Neuronal stem cell (in vitro differentiated cells): ENCODE data around the gene ORM2.
A peak's percentile ranks its signal among the peaks of the same experiment; 100 is the strongest.

Experiments used
- DNase-seq: peaks from one replicate; pipeline ENCODE4 v3.0.0-alpha.2; 2013; ENCODE audit warnings: low spot score
- H2AFZ ChIP-seq: one replicate; pipeline ENCODE4 v1.6.1; 2013; ENCODE audit warnings: mild to moderate bottlenecking, low read length, inconsistent platforms
- H2AK5ac ChIP-seq: 2 replicates; pipeline ENCODE4 v1.6.1; 2013; ENCODE audit warnings: low read depth, mild to moderate bottlenecking, inconsistent platforms, low read length, moderate library complexity, mixed read lengths
- H2BK120ac ChIP-seq: 2 replicates; pipeline ENCODE4 v1.6.1; 2013; ENCODE audit warnings: low read depth, mild to moderate bottlenecking, inconsistent platforms, low read length, moderate library complexity, mixed read lengths
- H2BK12ac ChIP-seq: one replicate; pipeline ENCODE4 v1.6.1; 2013; ENCODE audit warnings: low read length, inconsistent platforms
- H2BK15ac ChIP-seq: 2 replicates; pipeline ENCODE4 v1.6.1; 2013; ENCODE audit warnings: mild to moderate bottlenecking, low read length, inconsistent platforms, mixed read lengths
- H2BK5ac ChIP-seq: one replicate; pipeline ENCODE4 v1.6.1; 2013; ENCODE audit warnings: inconsistent platforms, mild to moderate bottlenecking, low read length, moderate library complexity
- H3K14ac ChIP-seq: one replicate; pipeline ENCODE4 v1.6.1; 2013; ENCODE audit warnings: low read length, inconsistent platforms
- H3K18ac ChIP-seq: 2 replicates; pipeline ENCODE4 v1.6.1; 2013; ENCODE audit warnings: low read length, inconsistent platforms
- H3K23ac ChIP-seq: 2 replicates; pipeline ENCODE4 v1.6.1; 2013; ENCODE audit warnings: low read depth, mild to moderate bottlenecking, mixed read lengths, low read length, inconsistent platforms; ENCODE audit not compliant: poor library complexity
- H3K27ac ChIP-seq: replicated peaks from 3 replicates; pipeline ENCODE4 v1.5.1; 2013; ENCODE audit warnings: low read length, inconsistent platforms
- H3K27me3 ChIP-seq, 3 experiments: 2 replicates each; pipeline ENCODE4 v1.6.1; 2013; ENCODE audit warnings: low read length in 3 of 3, mild to moderate bottlenecking in 2 of 3, inconsistent platforms in 1 of 3, low read depth in 1 of 3, mixed read lengths in 1 of 3, moderate library complexity in 1 of 3; ENCODE audit not compliant: control insufficient read depth in 3 of 3, insufficient read depth in 3 of 3
- H3K36me3 ChIP-seq, 2 donors: replicated peaks in 1 of 2; 2 replicates each; pipeline ENCODE4 v1.6.1; 2013; ENCODE audit warnings: low read length in 2 of 2; ENCODE audit not compliant: control insufficient read depth in 2 of 2, insufficient read depth in 2 of 2
- H3K4ac ChIP-seq: 2 replicates; pipeline ENCODE4 v1.6.1; 2013; ENCODE audit warnings: inconsistent platforms, mild to moderate bottlenecking, low read length, moderate library complexity
- H3K4me1 ChIP-seq, 2 donors: 1 replicate in 1 of 2; 2 replicates in 1 of 2; pipeline ENCODE4 v1.6.1; 2013; ENCODE audit warnings: low read length in 2 of 2, low read depth in 1 of 2; ENCODE audit not compliant: control insufficient read depth in 2 of 2, insufficient read depth in 1 of 2
- H3K4me2 ChIP-seq: one replicate; pipeline ENCODE4 v1.6.1; 2013; ENCODE audit warnings: mild to moderate bottlenecking, low read length, inconsistent platforms; ENCODE audit not compliant: insufficient read depth, poor library complexity, severe bottlenecking
- H3K4me3 ChIP-seq, 2 donors: 2 replicates each; pipeline ENCODE4 v1.5.1; 2013; ENCODE audit warnings: low read length in 2 of 2, mild to moderate bottlenecking in 2 of 2, inconsistent platforms in 1 of 2, moderate library complexity in 1 of 2
- H3K79me1 ChIP-seq: one replicate; pipeline ENCODE4 v1.6.1; 2013; ENCODE audit warnings: low read depth, mild to moderate bottlenecking, inconsistent platforms, low read length, moderate library complexity
- H3K9ac ChIP-seq: one replicate; pipeline ENCODE4 v1.6.1; 2013; ENCODE audit warnings: mild to moderate bottlenecking, low read depth, low read length, inconsistent platforms; ENCODE audit not compliant: poor library complexity
- H3K9me3 ChIP-seq, 2 donors: replicated peaks in 1 of 2; 2 replicates each; pipeline versions ENCODE3 to v1.6.1; 2013; ENCODE audit warnings: low read length in 2 of 2, mild to moderate bottlenecking in 2 of 2, inconsistent platforms in 1 of 2, low read depth in 1 of 2, mixed read lengths in 1 of 2, moderate library complexity in 1 of 2; ENCODE audit not compliant: control insufficient read depth in 2 of 2, insufficient read depth in 1 of 2
- H4K8ac ChIP-seq: one replicate; pipeline ENCODE4 v1.6.1; 2013; ENCODE audit warnings: low read depth, mild to moderate bottlenecking, inconsistent platforms, low read length, moderate library complexity
- H4K91ac ChIP-seq: one replicate; pipeline ENCODE4 v1.6.1; 2013; ENCODE audit warnings: low read length, low read depth, mild to moderate bottlenecking, inconsistent platforms; ENCODE audit not compliant: poor library complexity
- WGBS, 2 donors: extraction: QIAGEN DNeasy Blood & Tissue Kit; methylation state at CpG; one replicate each; pipeline ENCODE4 v1.1.7; 2013; ENCODE audit warnings: missing lambda C conversion rate in 2 of 2, mixed read lengths in 1 of 2; ENCODE audit not compliant: insufficient read length in 2 of 2, insufficient replicate concordance in 1 of 2; ENCODE audit errors: extremely low coverage in 2 of 2; 5-methylcytosine and 5-hydroxymethylcytosine counted together

The ORM2 gene

DNA sequence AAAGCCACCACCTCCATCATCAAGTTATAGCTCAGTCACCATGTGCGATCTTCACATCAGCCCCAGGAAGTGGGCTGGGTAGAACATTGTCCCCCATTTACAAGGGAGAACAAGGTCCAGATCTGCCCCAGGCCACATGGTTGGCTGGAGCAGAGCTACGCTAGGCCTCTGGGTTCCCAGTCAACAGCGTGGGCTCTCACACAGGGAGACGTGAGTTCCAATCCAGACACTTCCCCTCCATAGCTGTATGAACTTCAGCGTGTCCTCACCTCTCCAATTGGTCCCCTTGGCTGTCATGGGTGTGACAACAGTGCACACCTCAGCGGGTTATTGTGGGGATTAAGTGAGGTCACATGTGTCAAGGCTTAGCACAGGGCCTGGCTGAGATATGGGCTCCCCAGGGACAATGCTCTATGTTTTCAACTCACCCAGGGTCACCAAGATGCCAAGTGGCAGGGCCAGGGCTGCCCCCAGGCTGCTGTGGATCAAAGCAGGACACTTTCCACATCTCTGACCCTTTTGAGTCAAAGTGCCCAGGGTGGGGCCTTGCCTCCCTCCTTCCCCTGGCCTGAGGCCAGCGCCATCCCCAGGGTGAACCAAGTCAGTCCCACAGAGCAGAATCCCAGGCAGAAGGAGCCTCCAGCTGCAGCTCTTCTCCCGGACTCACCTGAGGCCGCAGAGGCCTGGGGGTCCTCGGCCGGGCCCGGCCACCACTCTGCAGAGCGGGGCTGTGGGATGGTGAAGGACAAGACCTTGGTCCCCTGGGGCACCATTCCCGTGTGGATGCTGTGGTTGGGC is 38.3 kb downstream of the ORM2 start:
- Histone ChIP-seq H3K9ac (peak overlapping the region; percentile 30), H2BK5ac (no peak overlapping the region), H2AK5ac (no peak overlapping the region), H2BK15ac (no peak overlapping the region), H2AFZ (no peak overlapping the region), H3K27me3 (no peaks in the 10 kb centered on the region), H4K8ac (no peak overlapping the region), H2BK12ac (no peak overlapping the region), H3K14ac (no peak overlapping the region), H3K4ac (no peak overlapping the region), H4K91ac (no peak overlapping the region), H3K9me3 (no peaks in the 10 kb centered on the region), H2BK120ac (no peak overlapping the region), H3K23ac (peak overlapping the region; percentile 39), H3K4me2 (no peak overlapping the region), H3K27ac (no peak overlapping the region), H3K4me3 (no peak overlapping the region), H3K36me3 (peaks cover 8 to 31% of the 10 kb centered on the region in 2 donors), H3K4me1 (peaks cover 13 to 15% of the 10 kb centered on the region in 2 donors), H3K79me1 (no peaks in the 10 kb centered on the region), H3K18ac (peak overlapping the region; percentile 17)
- no CpG with 5 or more reads among the region's 14 CpGs for WGBS, 2 donors
- no peak for DNase-seq

DNA sequence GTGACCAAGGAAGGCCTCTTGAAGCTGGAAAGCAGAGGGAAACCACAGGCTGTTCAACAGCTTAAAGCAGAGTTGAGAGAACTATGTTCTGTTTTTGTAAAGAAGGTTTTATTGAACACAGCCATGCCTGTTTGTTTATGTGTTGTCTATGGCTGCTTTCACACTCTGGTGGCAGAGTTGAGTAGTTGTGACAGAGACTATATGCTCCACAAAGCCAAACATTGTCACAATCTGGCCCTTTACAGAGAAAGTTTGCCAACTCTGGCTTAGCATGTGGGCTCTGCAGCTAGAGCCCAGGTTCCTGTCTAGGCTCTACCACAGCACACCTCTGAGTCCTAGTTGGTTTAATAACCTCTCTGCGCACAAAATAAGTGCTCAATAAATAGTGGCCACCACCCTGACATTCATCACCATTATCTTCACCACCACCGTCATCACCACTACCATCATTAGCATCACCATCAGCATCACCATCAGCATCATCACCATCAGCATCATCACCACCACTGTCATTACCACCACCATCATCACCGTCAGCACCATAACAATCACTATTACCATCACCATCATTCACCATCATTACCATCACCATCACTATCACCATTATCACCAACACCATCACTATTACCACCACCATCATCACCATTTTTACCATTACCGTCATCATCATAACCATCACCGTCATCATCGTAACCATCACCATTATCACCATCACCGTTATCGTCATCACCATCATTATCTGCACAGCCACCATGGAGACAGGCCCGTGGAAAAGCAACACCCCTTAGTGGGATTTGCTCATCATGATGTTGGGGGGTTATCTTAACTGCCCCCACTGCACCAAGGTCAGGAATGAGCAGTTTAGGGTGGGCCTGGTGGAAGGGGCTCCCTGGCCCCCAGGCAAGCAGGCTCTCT is 39.8 kb downstream of the ORM2 start:
- no peak overlapping the region for H3K4me3 ChIP-seq
- no peak overlapping the region for H2BK120ac ChIP-seq

DNA sequence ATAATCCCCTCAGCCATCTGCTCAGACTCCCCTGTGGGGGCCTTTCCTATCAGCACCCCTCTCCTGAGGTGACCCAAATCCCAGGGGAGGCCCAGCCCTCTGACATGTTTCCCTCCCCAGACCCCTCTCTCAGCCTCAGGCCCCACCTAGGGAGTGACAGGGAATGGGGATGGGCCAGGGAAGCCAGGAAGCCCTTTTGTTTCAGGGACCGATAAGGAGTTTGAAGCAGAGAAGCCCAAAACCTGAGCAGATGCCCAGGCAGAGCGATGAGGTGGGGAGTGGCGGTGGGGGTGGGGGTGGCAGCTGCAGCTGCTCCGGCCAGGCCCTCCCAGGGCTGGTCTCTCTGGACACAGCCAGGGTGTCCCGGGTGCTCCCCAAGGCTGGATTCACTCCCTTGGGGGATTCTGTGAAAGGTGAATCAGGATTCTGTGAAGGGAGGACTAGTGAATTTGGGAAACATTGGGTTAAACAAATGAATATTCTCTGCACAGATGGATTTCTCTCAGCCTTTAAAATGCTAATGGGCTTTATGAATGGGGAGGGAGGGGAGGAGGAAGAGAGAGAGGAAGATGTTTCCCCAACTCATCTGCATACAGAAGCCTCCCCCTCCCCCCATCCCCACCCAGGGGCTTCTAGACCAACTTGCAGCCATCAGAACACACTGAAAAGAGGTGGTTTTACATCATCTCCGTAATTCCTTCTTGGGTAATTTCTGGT is 40.7 kb downstream of the ORM2 start:
- no peak overlapping the region for H3K14ac ChIP-seq
- H3K27me3 ChIP-seq: no peaks in the 10 kb centered on the region
- peak overlapping the region; percentile 67 for H2BK5ac ChIP-seq
- no peak overlapping the region for H3K4me3 ChIP-seq
- no peak overlapping the region for H4K91ac ChIP-seq
- no peak overlapping the region for H3K4me2 ChIP-seq
- no peak overlapping the region for H3K23ac ChIP-seq
- no peaks in the 10 kb centered on the region for H3K9me3 ChIP-seq
- H2AK5ac ChIP-seq: no peak overlapping the region
- DNase-seq: no peak
- H4K8ac ChIP-seq: no peak overlapping the region
- peaks cover 15 to 22% of the 10 kb centered on the region in 2 donors for H3K4me1 ChIP-seq
- H3K79me1 ChIP-seq: no peaks in the 10 kb centered on the region
- H3K9ac ChIP-seq: no peak overlapping the region
- peak overlapping the region; percentile 74 for H2AFZ ChIP-seq
- no peak overlapping the region for H3K4ac ChIP-seq
- no CpG with 5 or more reads among the region's 6 CpGs for WGBS, 2 donors
- peak overlapping the region; percentile 35 for H2BK15ac ChIP-seq
- H2BK12ac ChIP-seq: no peak overlapping the region
- H3K36me3 ChIP-seq: peaks cover 4 to 25% of the 10 kb centered on the region in 2 donors
- H2BK120ac ChIP-seq: no peak overlapping the region
- no peak overlapping the region for H3K27ac ChIP-seq
- H3K18ac ChIP-seq: peak overlapping the region; percentile 73

More for the DNA sequence above, 39.8 kb downstream of the ORM2 start:
- no peak overlapping the region for H3K27ac ChIP-seq
- H3K79me1 ChIP-seq: no peaks in the 10 kb centered on the region
- H3K9me3 ChIP-seq: no peaks in the 10 kb centered on the region
- H3K36me3 ChIP-seq: peaks cover 7 to 34% of the 10 kb centered on the region in 2 donors
- H4K8ac ChIP-seq: no peak overlapping the region
- no peak overlapping the region for H4K91ac ChIP-seq
- H2AK5ac ChIP-seq: no peak overlapping the region
- no peak for DNase-seq
- H3K9ac ChIP-seq: peak overlapping the region; percentile 24
- H3K23ac ChIP-seq: no peak overlapping the region
- H3K27me3 ChIP-seq: no peaks in the 10 kb centered on the region
- H2BK12ac ChIP-seq: no peak overlapping the region
- peak overlapping the region; percentile 55 for H3K18ac ChIP-seq
- no peak overlapping the region for H3K4me2 ChIP-seq
- peak overlapping the region; percentile 35 for H2BK15ac ChIP-seq
- peaks cover 14 to 15% of the 10 kb centered on the region in 2 donors for H3K4me1 ChIP-seq
- no peak overlapping the region for H3K14ac ChIP-seq
- H2BK5ac ChIP-seq: peak overlapping the region; percentile 67
- WGBS, 2 donors: 100% methylated on average over 5 to 6 of the region's 9 CpGs
- no peak overlapping the region for H2AFZ ChIP-seq
- no peak overlapping the region for H3K4ac ChIP-seq
